Measurements from ENCODE around the gene SLC35F4.
A peak's percentile ranks its signal among the peaks of the same experiment; 100 is the strongest.
"Not testable (repeated sequence)": the region's sequence is repeated elsewhere in the genome, so short reads cannot be mapped to it uniquely, and the experiment has no call there.

SLC35F4 gene

DNA sequence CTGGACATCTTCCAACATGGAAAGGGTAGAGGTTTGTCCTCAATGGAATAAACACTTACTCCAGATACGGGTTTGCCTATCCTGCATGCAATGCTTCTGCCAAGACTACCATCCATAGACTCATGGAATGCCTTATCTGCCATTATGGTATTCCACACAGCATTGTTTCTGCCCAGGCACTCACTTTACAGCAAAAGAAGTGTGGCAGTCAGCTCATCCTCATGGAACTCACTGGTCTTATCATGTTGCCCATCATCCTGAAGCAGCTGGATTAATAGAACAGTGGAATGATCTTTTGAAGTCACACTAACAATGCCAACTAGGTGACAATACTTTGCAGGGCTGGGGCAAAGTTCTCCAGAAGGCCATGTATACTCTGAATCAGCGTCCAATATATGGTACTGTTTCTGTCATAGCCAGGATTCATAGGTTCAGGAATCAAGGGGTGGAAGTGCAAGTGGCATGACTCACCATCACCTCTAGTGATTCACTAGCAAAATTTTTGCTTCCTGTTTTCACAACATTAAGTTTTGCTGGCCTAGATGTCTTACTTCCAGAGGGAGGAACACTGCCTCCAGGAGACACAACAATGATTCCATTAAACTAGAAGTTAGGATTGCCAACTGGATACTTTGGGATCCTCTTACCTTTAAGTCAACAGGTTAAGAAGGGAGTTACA is 140.4 kb downstream of the SLC35F4 start:
- peak; percentile 85 for DNase-seq (ENCODE audit: low spot score)

- not testable (repeated sequence) for DNase-seq (ENCODE audit: low spot score)
Observed at GRCh38 chr14:57722141-57722540, 143.8 kb downstream of the SLC35F4 start.

GRCh38 chr14:57714487-57714931 is 151.4 kb downstream of the SLC35F4 start:
- no peak for DNase-seq (ENCODE audit: low spot score)

GRCh38 chr14:57712698-57713097 is 153.2 kb downstream of the SLC35F4 start:
- no peak for DNase-seq (ENCODE audit: low spot score)

DNA sequence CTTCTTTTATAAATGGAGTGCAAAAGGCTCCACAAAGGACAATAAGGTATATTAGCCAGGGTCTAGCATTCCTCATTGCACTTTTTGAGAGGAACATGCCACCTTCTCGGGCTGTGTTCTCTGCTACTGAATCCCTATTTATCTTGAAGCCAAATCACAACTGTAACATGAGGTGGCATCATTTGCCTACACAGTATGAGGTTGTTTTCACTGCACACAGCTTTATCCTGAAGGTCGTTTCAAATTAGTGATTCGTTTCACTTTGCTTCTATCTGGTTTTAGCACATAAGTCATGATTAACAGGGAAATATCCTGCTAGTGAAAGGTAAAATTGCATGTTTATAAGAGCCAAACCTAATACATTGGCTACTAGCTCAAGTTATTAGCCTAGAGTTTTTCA is 153.8 kb downstream of the SLC35F4 start:
- no peak for DNase-seq (ENCODE audit: low spot score)

- DNase-seq (ENCODE audit: low spot score) = no peak
Observed at GRCh38 chr14:57709909-57710308, 156.0 kb downstream of the SLC35F4 start.

GRCh38 chr14:57709086-57709485 is 156.8 kb downstream of the SLC35F4 start:
- not testable (repeated sequence) for DNase-seq (ENCODE audit: low spot score)

DNA sequence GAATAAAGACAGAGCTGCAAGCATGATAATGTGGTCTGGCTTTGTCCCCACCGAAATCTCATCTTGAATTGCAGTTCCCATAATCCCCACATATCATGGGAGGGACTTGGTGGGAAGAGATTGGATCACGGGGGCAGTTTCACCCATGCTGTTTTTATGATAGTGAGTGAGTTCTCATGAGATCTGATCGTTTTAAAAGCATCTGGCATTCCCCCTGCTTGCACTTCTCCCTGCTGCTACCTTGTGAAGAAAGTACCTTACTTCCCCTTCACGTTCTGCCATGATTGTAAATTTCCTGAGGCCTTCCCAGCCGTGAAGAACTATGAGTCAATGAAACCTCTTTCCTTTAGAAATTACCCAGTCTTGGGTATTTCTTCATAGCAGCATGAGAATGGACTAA is 158.7 kb downstream of the SLC35F4 start:
- no peak for DNase-seq (ENCODE audit: low spot score)

DNA sequence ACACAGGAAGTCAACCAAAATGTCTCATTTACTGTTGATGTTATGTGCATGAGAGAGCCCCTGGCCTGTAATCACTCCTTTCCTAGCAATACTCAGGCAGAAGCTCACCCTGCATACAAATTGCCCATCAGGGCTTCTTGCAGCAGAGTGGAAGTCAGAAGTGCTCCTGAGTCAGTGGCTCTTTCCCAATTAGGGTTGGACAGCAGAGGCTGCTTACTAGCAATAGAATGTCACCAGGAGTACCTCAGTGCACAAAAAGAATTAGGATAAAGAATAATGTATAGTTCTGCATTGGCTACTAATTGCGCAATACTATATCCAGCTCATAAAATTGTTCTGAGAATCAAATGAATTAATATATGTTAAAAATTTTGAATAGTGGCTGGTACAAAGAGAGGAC is 161.1 kb downstream of the SLC35F4 start:
- no peak for DNase-seq (ENCODE audit: low spot score)

GRCh38 chr14:57699947-57700346 is 165.9 kb downstream of the SLC35F4 start:
- no peak for DNase-seq (ENCODE audit: low spot score)

DNA sequence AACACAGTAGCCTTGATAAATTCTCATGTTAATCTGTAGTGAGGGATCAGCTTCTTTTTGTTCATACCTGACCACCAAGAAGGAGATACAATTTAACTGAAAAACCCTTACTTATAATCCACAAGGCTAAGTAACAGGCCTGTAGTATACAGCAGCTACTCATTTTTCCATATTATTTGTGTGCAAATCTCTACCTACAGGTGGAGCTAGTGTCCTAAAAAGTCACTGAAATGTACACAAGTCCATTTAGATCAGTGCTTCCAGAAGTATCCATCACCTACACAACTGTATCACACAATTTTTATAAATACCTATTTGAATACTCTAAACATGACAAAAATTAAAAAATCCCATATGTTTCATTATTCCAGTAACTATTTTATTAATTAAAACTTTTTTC is 173.2 kb downstream of the SLC35F4 start:
- DNase-seq (ENCODE audit: low spot score) = peak; percentile 77

DNA sequence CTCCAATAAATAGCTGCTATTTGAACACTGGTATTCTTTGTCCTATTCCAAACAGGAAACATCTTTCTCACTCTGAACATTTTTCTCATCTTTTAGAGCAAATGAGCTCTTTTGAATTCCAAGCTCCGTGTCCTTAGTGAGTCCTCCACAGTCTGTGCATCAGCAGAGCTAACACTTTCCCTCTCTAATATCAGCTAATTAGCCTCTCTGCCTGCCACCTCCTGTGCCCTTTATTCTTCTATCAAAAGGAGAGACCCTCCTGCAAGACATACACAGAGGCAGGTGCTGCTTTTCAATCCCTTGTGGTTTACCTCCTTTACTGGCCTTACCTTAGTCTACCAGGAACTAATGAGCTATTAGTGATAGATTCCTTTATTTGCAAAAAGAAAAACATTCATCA is 178.5 kb downstream of the SLC35F4 start:
- DNase-seq (ENCODE audit: low spot score) = no peak

DNA sequence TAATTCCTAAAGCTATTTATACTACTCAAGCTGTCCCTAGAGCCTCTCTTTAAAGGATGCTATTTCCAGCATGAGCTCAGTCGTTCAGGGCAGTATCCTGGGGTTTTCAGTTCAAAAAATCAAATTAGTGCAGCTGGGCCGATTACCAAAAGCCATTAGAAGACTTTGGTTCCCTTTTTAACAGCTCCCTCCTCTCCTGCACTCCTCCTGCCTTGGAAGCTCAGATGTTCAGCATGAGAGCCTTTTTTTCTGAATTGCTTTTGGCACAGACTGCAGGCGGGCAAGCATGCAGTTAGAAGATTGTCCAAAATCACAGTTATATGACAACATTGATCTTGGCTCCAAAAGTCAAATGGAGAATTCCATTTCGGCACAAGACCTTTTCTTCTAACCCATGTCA is 179.6 kb downstream of the SLC35F4 start:
- no peak for DNase-seq (ENCODE audit: low spot score)

- no peak for DNase-seq (ENCODE audit: low spot score)
Observed at GRCh38 chr14:57671021-57671420, 194.9 kb downstream of the SLC35F4 start.

GRCh38 chr14:57660208-57660607 is 205.7 kb downstream of the SLC35F4 start:
- DNase-seq (ENCODE audit: low spot score) = no peak

DNA sequence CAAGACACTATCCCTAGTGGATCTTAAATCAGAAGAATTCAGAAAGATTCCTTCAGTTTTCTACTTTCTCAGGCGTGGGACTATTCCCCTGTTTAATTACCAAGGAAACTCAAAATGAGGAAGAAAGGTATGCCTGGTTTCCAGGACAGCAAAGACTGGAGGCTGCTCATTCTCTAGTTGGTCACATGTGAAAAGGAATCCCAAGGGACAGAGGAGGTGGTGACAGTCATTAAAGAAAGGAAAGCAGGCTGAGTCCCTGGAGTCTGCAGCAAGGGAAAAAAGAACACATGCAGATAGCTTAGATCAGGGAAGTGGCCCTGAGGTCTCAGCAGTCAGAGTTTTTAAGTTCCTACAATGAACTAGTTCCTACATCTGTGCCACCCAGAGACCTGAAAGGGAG is 206.8 kb downstream of the SLC35F4 start:
- DNase-seq (ENCODE audit: low spot score) = no peak

DNA sequence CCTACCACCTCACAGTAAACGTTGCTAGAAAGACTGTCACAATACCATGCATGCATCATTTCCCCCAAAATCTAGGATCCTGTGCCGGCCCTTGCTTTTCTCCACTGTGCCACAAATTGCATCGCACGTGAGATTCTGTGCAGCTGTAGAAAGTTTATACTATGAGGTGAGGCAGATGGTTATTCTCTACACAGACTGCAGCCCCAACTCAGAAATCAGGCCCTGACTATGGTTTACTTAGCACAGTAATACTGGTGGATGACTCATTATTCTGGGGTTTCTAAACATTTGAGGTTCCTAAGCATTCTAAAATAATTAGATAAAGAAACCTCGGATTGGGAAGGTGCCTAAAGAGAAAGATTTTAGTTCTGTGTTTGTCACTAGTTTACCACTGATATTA is 208.4 kb downstream of the SLC35F4 start:
- no peak for DNase-seq (ENCODE audit: low spot score)

- DNase-seq (ENCODE audit: low spot score) = no peak
Observed at GRCh38 chr14:57656853-57657252, 209.0 kb downstream of the SLC35F4 start.

- no peak for DNase-seq (ENCODE audit: low spot score)
Observed at GRCh38 chr14:57652769-57653168, 213.1 kb downstream of the SLC35F4 start.

- DNase-seq (ENCODE audit: low spot score) = no peak
Observed at GRCh38 chr14:57641776-57642175, 224.1 kb downstream of the SLC35F4 start.

GRCh38 chr14:57640036-57640435 is 225.9 kb downstream of the SLC35F4 start:
- DNase-seq (ENCODE audit: low spot score) = no peak

GRCh38 chr14:57637901-57638300 is 228.0 kb downstream of the SLC35F4 start:
- no peak for DNase-seq (ENCODE audit: low spot score)

DNA sequence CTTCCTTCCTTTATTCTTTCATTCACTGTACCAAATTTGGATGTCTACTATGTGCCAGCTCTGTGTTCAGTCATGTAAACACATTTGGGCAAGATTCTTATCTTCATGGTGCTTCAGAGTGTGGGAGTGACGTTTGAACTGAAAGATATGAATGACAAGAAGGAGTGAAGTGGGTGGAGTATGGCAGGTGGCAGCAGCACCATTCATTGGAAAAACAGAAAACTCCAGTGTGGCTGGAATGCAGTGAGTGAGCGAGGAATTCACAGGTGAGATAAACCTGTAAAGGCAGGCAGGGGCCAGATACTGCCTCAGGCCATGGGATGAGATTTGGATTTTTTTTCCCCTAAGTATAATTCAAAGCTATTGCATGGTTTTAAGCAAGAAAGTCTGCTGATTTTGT is 231.6 kb downstream of the SLC35F4 start:
- no peak for DNase-seq (ENCODE audit: low spot score)

DNA sequence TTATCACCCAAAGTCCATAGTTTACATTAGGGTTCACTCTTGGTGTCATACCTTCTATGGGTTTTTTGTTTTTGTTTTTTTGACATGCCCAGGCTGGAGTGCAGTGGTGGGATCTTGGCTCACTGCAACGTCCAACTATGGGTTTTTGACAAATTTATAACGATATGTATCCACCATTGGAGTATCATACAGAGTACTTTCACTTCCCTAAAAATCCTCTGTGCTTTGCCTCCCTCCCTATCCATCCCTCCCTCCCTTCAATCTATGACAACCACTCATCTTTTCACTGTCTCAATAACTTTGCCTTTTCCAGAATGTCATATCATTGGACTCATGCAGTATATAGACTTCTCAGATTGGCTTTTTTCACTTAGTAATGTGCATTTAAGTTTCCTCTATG is 233.2 kb downstream of the SLC35F4 start:
- no peak for DNase-seq (ENCODE audit: low spot score)

Data from RKO (cell line).